HUES6 (cell line): ENCODE data around the gene SCAI.

Experiments used
- H3K27ac ChIP-seq: 2 replicates; pipeline ENCODE4 v1.7.0; 2013; ENCODE audit warnings: low read depth, mild to moderate bottlenecking, low read length, inconsistent platforms
- H3K27me3 ChIP-seq: 2 replicates; pipeline ENCODE4 v1.6.1; 2013; ENCODE audit warnings: low read length; ENCODE audit not compliant: control insufficient read depth, insufficient read depth
- H3K36me3 ChIP-seq: 2 replicates; pipeline ENCODE4 v1.6.1; 2013; ENCODE audit warnings: low read length; ENCODE audit not compliant: control insufficient read depth, insufficient read depth
- H3K4me1 ChIP-seq: 2 replicates; pipeline ENCODE4 v1.6.1; 2013; ENCODE audit warnings: low read length; ENCODE audit not compliant: control insufficient read depth, insufficient read depth
- H3K4me3 ChIP-seq: 2 replicates; pipeline ENCODE4 v1.5.1; 2013; ENCODE audit warnings: low read depth, low read length
- H3K9ac ChIP-seq: one replicate; pipeline ENCODE4 v1.6.1; 2013; ENCODE audit warnings: mild to moderate bottlenecking, low read length
- H3K9me3 ChIP-seq: 2 replicates; pipeline ENCODE4 v1.6.1; 2013; ENCODE audit warnings: low read depth, low read length; ENCODE audit not compliant: control insufficient read depth, insufficient read depth

SCAI gene

GRCh38 chr9:125147401-125147951 lies 4.1 kb upstream of the SCAI start:
- Histone ChIP-seq H3K4me3 (no peak overlapping the region), H3K36me3 (peaks cover 33% of the 10 kb centered on the region), H3K27ac (no peak overlapping the region), H3K4me1 (no peaks in the 10 kb centered on the region; the same call in 1 of the 2 replicates), H3K9ac (no peak overlapping the region), H3K27me3 (no peaks in the 10 kb centered on the region), H3K9me3 (no peaks in the 10 kb centered on the region)

DNA sequence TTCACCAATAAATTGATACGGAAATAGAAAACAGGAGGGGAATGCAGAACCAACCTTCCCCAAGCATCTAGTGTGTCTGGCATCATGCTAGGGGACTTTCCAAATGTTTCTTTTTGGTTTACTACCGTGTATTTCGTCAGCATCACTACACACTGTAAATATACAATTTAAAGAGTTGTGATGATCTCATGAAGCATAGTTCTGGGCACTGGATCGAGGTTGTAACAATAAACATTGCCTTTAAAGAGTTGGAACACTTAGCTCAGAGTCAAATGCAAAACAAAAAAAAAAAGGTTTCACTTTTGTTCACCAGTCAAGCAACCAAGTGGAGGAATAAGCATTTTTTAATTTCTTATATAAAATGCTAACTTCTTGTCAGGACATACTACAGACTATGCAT lies 2.9 kb upstream of the SCAI start:
- peaks cover 27% of the 10 kb centered on the region for H3K36me3 ChIP-seq
- no peak overlapping the region for H3K4me3 ChIP-seq
- H3K27me3 ChIP-seq = no peaks in the 10 kb centered on the region
- H3K9ac ChIP-seq = no peak overlapping the region
- H3K9me3 ChIP-seq = no peaks in the 10 kb centered on the region
- no peak overlapping the region for H3K27ac ChIP-seq
- no peaks in the 10 kb centered on the region for H3K4me1 ChIP-seq

GRCh38 chr9:125145425-125145824 lies 2.1 kb upstream of the SCAI start:
- Histone ChIP-seq H3K9me3 (no peaks in the 10 kb centered on the region), H3K27me3 (no peaks in the 10 kb centered on the region), H3K27ac (no peak overlapping the region), H3K4me1 (no peaks in the 10 kb centered on the region), H3K4me3 (no peak overlapping the region), H3K36me3 (peaks cover 20% of the 10 kb centered on the region), H3K9ac (no peak overlapping the region)

DNA sequence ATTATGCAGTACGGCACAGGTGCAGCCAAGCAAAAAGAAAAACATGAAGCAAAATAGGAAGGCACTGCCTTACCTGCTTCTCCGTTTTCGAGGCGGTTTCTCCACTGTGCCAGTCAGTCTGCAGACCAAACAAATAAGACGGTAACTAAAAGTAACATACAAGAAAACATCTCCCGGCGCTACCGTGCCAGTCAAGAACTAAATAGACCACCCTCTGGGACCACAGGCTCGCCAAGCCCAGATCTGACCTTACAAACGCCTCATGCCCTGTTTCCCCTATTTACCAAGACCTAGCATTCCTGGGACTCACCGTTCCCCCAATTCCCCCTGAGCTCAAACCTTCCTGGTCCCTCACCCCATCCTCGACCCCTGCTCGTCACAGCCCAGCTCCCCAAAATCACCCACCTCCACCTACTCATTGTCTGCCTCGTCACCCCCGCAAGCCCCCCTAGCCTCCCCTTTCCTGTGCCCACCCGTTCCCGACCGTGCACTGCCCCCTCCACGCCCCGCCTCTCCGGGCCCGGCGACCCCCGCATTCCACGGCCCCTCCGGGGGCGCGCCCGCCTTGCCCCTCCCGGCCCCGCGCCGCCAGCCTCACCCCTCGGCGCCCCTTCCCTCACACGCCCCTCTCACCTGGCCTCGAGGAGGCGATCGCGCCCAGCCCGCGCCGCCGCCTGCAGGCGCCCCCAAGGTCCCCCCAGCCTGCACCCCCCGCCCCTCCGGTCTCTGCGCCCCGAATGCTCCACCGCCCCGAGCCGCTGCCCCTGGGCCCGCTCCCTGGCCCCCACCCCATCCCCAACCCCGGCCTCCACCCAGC lies 560 bp downstream of the SCAI start:
- no peaks in the 10 kb centered on the region for H3K9me3 ChIP-seq
- H3K27ac ChIP-seq = no peak overlapping the region
- H3K4me1 ChIP-seq = no peaks in the 10 kb centered on the region
- H3K27me3 ChIP-seq = no peaks in the 10 kb centered on the region
- peaks cover 9% of the 10 kb centered on the region for H3K36me3 ChIP-seq
- peak overlapping the region; percentile 68 for H3K9ac ChIP-seq
- H3K4me3 ChIP-seq = peak overlapping the region; percentile 99

DNA sequence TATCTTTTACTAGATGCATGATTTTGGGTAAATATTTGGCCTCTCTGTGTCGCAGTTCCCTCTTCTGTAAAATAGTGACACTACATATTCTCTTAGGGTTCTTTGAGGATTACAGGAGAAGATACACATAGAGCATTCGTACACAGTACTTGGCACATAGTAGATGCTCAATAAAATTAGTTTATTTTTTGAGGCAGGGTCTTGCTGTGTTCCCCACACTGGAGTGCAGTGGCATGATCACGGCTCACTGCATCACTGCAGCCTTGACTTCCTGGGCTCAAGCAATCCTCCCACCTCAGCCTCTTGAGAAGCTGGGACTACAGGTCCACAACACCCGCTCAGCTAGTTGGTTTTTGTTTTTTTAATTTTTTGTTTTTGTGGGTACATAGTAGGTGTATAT lies 1.6 kb downstream of the SCAI start:
- Histone ChIP-seq H3K4me1 (no peaks in the 10 kb centered on the region), H3K27ac (no peak overlapping the region), H3K9me3 (no peaks in the 10 kb centered on the region), H3K36me3 (peaks cover 9% of the 10 kb centered on the region), H3K4me3 (no peak overlapping the region), H3K9ac (peak overlapping the region; percentile 21), H3K27me3 (no peaks in the 10 kb centered on the region)

DNA sequence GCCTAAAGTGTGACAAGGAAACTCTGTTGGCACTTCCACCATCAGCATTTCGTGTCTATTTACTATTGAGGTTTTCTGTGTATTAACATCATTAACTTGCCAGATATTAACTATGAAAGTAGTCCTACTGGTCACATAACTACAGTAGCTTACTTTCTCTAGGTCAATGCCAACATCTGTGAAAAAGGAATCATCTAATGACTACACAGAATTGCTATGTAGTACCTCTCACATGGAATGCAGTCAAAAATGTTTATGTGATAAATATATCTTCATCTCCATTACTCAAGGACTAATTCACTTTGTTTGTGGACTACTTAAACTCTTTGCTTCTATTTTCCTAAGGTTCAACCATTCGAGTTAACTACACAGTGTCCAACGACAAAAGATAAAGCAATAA lies 2.1 kb downstream of the SCAI start:
- Histone ChIP-seq H3K9me3 (no peaks in the 10 kb centered on the region), H3K36me3 (peaks cover 9% of the 10 kb centered on the region), H3K27ac (no peak overlapping the region), H3K4me1 (no peaks in the 10 kb centered on the region), H3K9ac (no peak overlapping the region), H3K27me3 (no peaks in the 10 kb centered on the region), H3K4me3 (no peak overlapping the region)

- H3K4me1 ChIP-seq = no peaks in the 10 kb centered on the region
- no peak overlapping the region for H3K4me3 ChIP-seq
- peaks cover 9% of the 10 kb centered on the region for H3K36me3 ChIP-seq
- no peak overlapping the region for H3K27ac ChIP-seq
- H3K9me3 ChIP-seq = no peaks in the 10 kb centered on the region
- no peaks in the 10 kb centered on the region for H3K27me3 ChIP-seq
- no peak overlapping the region for H3K9ac ChIP-seq
These were observed 2.8 kb downstream of the SCAI start for GRCh38 chr9:125140576-125140975.

DNA sequence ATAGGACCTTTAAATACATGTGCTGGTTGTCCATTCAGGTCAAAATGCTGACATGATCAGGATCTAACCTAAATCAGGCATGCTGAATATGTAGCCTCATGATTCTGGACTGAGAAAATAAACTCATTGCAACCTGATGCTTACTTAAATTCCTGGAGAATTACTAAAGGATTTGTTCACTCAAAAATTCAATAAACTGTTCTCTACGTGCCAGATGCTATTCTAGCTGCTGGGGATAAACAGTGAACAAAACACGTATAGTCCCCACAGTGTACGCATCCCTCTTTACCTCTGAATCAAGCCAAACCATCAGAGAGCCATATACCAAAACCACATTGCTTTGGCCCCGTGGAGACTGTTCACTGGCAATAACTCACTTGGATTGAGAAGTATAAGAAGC lies 6.1 kb downstream of the SCAI start:
- H3K4me1 ChIP-seq = no peaks in the 10 kb centered on the region
- no peaks in the 10 kb centered on the region for H3K9me3 ChIP-seq
- H3K27me3 ChIP-seq = no peaks in the 10 kb centered on the region
- H3K9ac ChIP-seq = no peak overlapping the region
- H3K36me3 ChIP-seq = peaks cover 9% of the 10 kb centered on the region
- no peak overlapping the region for H3K4me3 ChIP-seq
- H3K27ac ChIP-seq = no peak overlapping the region

- no peaks in the 10 kb centered on the region for H3K4me1 ChIP-seq
- H3K27ac ChIP-seq = no peak overlapping the region
- no peak overlapping the region for H3K4me3 ChIP-seq
- no peak overlapping the region for H3K9ac ChIP-seq
- H3K9me3 ChIP-seq = no peaks in the 10 kb centered on the region
- peaks cover under 1% of the 10 kb centered on the region for H3K36me3 ChIP-seq
- H3K27me3 ChIP-seq = no peaks in the 10 kb centered on the region
These were observed 8.4 kb downstream of the SCAI start for GRCh38 chr9:125134976-125135375.

DNA sequence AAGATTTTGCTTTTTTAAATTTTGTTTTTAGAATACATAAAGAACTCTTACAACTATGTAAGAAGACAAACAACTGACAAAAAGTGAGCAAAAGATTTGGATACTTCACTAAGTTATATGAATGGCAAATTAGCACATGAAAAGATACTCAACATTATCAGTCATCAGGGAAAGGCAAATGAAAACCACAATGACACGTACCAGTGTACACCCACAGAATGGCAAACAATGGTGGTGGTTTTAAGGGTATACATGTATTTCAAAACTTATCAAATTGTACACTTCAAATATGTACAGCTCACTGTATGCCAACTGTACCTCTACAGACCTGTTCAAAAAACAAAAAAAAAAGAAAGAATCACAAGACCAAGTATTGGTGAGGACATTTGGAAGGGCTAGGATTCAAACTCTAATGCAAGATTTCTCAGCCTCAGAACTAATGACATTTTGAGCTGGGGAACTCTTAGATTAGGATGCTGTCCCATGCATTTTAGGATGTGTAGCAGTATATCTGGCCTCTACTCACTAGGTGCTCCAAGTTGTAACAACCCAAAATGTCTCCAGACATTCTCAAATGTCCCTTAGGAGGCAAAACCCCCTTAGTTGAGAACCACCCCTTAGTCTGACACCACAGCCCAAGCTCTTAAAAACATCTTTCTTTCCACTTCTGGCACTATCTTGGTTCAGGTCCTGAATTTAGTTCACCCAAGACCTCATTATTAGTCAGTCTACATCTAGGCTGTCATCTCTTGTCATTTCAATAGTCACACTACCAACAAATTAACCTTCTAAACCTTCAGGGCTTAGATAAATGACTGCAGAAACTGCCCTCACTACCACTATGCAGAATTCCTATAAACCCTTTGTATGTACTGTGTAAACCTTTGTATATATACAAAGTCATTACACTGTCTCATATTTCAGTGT lies 9.7 kb downstream of the SCAI start:
- H3K27ac ChIP-seq = no peak overlapping the region
- no peak overlapping the region for H3K4me3 ChIP-seq
- H3K9ac ChIP-seq = no peak overlapping the region
- no peaks in the 10 kb centered on the region for H3K36me3 ChIP-seq
- H3K27me3 ChIP-seq = no peaks in the 10 kb centered on the region
- H3K4me1 ChIP-seq = no peaks in the 10 kb centered on the region
- H3K9me3 ChIP-seq = no peaks in the 10 kb centered on the region

GRCh38 chr9:125131778-125132177 lies 11.6 kb downstream of the SCAI start:
- Histone ChIP-seq H3K9ac (no peak overlapping the region), H3K27me3 (no peaks in the 10 kb centered on the region), H3K4me3 (no peak overlapping the region), H3K4me1 (no peaks in the 10 kb centered on the region), H3K27ac (no peak overlapping the region), H3K36me3 (no peaks in the 10 kb centered on the region), H3K9me3 (no peaks in the 10 kb centered on the region)
